Activated CD4-positive, alpha-beta memory T cell treated with anti-CD3 and anti-CD28 coated beads, Interleukin-2, amount 10 ng/mL, durations not matched to agents 7 days and 5 days (primary cell): ENCODE results near the gene CCNI. TPM values are rescaled to one million over a fixed set of nuclear protein-coding genes. Genes with fewer than 3 reads are reported as not detected.

Experiments
- CTCF ChIA-PET: fragments of 350-600 bp; sonication (Branson Sonifier 250); formaldehyde crosslinking; loops from one replicate; lab custom pipeline; 2021; ENCODE audit warnings: antibody characterized with exemption, inconsistent platforms; lab: Charles Lee
- POLR2A ChIA-PET: fragments of 350-600 bp; sonication (Branson Sonifier 250); formaldehyde crosslinking; loops from one replicate; lab custom pipeline; 2021; ENCODE audit warnings: antibody characterized with exemption; lab: Charles Lee
- DNase-seq: peaks from one replicate; pipeline ENCODE4 v3.0.0-alpha.2; 2020
- H3K27ac Mint-ChIP-seq: one replicate; pipeline ENCODE4 v1.8.0; 2021; ENCODE audit warnings: mild to moderate bottlenecking, mixed read lengths
- H3K27me3 Mint-ChIP-seq: one replicate; pipeline ENCODE4 v1.8.0; 2021; ENCODE audit warnings: mixed read lengths
- H3K36me3 Mint-ChIP-seq: one replicate; pipeline ENCODE4 v1.8.0; 2021; ENCODE audit warnings: low read depth, mixed read lengths
- H3K4me1 Mint-ChIP-seq: one replicate; pipeline ENCODE4 v1.8.0; 2021; ENCODE audit warnings: mixed read lengths
- H3K4me3 Mint-ChIP-seq: one replicate; pipeline ENCODE4 v1.8.0; 2021; ENCODE audit warnings: mild to moderate bottlenecking, mixed read lengths
- H3K9me3 Mint-ChIP-seq: one replicate; pipeline ENCODE4 v1.8.0; 2021; ENCODE audit warnings: mixed read lengths
- total RNA-seq, 2 experiments: library from RNA; stranded (reverse); gene quantifications; one replicate each; pipeline ENCODE4 v1.2.3, GENCODE V29; 2021

CCNI gene
- 100 to 1,000 TPM; 244 to 246 TPM for total RNA-seq

- no peaks in the 10 kb centered on the region for H3K9me3 Mint-ChIP-seq
- ChIA-PET POLR2A (interaction anchor here (0.9 to 6.2 kb wide), 20 partner anchors 9 to 127 kb away, joined by 3 to 79 read pairs (median 4); partner anchors contain the start of gene CCNG2), CTCF (interaction anchor here (1.2 to 1.5 kb wide), 2 partner anchors 19 to 78 kb away, joined by 3 to 13 read pairs; no protein-coding TSS in a partner anchor)
- H3K4me3 Mint-ChIP-seq = no peak within 1 kb of the TSS
- H3K27ac Mint-ChIP-seq = peak within 1 kb of the TSS; percentile 99
- DNase-seq = peak; percentile 94
- H3K4me1 Mint-ChIP-seq = peaks cover 40% of the 10 kb centered on the region
- H3K36me3 Mint-ChIP-seq = peaks cover 19% of the 10 kb centered on the region
- H3K27me3 Mint-ChIP-seq = peaks cover 3% of the 10 kb centered on the region
Measured at GRCh38 chr4:77075869-77076799, at the start of gene CCNI. TSS of gene CCNI (minus strand) at chr4:77075989. CDS start at chr4:77066362, 9,627 bp downstream.

- CTCF ChIA-PET = no interaction called here
Measured at GRCh38 chr4:77124576-77124975, 48.8 kb upstream of the CCNI start.

GRCh38 chr4:77123411-77123810, 47.6 kb upstream of the CCNI start:
- no peak for DNase-seq
- H3K36me3 Mint-ChIP-seq = no peaks in the 10 kb centered on the region
- H3K4me1 Mint-ChIP-seq = peaks cover 8% of the 10 kb centered on the region
- POLR2A ChIA-PET = no interaction called here
- peaks cover 6% of the 10 kb centered on the region for H3K27me3 Mint-ChIP-seq
- no peak overlapping the region for H3K4me3 Mint-ChIP-seq
- no peak overlapping the region for H3K27ac Mint-ChIP-seq
- H3K9me3 Mint-ChIP-seq = no peaks in the 10 kb centered on the region
- CTCF ChIA-PET = interaction anchor here (1.1 kb wide), 1 partner anchor 9 kb away, joined by 3 read pairs; no protein-coding TSS in a partner anchor

More at GRCh38 chr4:77124576-77124975, 48.8 kb upstream of the CCNI start:
- Mint-ChIP-seq H3K4me1 (peaks cover 8% of the 10 kb centered on the region), H3K27ac (no peak overlapping the region), H3K36me3 (no peaks in the 10 kb centered on the region), H3K4me3 (no peak overlapping the region), H3K9me3 (peaks cover under 1% of the 10 kb centered on the region), H3K27me3 (peaks cover 6% of the 10 kb centered on the region)
- POLR2A ChIA-PET = no interaction called here
- no peak for DNase-seq

- H3K4me3 Mint-ChIP-seq = no peak overlapping the region
- H3K27ac Mint-ChIP-seq = no peak overlapping the region
- H3K36me3 Mint-ChIP-seq = no peaks in the 10 kb centered on the region
- ChIA-PET POLR2A (no interaction called here), CTCF (interaction anchor here (1.1 to 2.8 kb wide), 2 partner anchors 10 to 27 kb away, joined by 3 to 9 read pairs; no protein-coding TSS in a partner anchor)
- DNase-seq = no peak
- H3K9me3 Mint-ChIP-seq = no peaks in the 10 kb centered on the region
- H3K4me1 Mint-ChIP-seq = peaks cover 8% of the 10 kb centered on the region
- peaks cover 7% of the 10 kb centered on the region for H3K27me3 Mint-ChIP-seq
Measured at GRCh38 chr4:77122656-77123055, 46.9 kb upstream of the CCNI start.

- CTCF ChIA-PET = interaction anchor here (1.2 to 2.8 kb wide), 2 partner anchors 15 to 27 kb away, joined by 5 to 9 read pairs; no protein-coding TSS in a partner anchor
- peaks cover 13% of the 10 kb centered on the region for H3K27me3 Mint-ChIP-seq
- no peak overlapping the region for H3K4me3 Mint-ChIP-seq
- H3K4me1 Mint-ChIP-seq = peaks cover under 1% of the 10 kb centered on the region
- H3K36me3 Mint-ChIP-seq = no peaks in the 10 kb centered on the region
- no peak for DNase-seq
- POLR2A ChIA-PET = no interaction called here
- H3K9me3 Mint-ChIP-seq = no peaks in the 10 kb centered on the region
- H3K27ac Mint-ChIP-seq = no peak overlapping the region
Measured at GRCh38 chr4:77121736-77122240, 46.0 kb upstream of the CCNI start.

- peaks cover 13% of the 10 kb centered on the region for H3K27me3 Mint-ChIP-seq
- DNase-seq = no peak
- no peaks in the 10 kb centered on the region for H3K36me3 Mint-ChIP-seq
- POLR2A ChIA-PET = no interaction called here
- H3K27ac Mint-ChIP-seq = no peak overlapping the region
- H3K4me1 Mint-ChIP-seq = no peaks in the 10 kb centered on the region
- no peaks in the 10 kb centered on the region for H3K9me3 Mint-ChIP-seq
- CTCF ChIA-PET = interaction anchor here (1.2 to 2.8 kb wide), 2 partner anchors 16 to 26 kb away, joined by 5 to 9 read pairs; no protein-coding TSS in a partner anchor
- no peak overlapping the region for H3K4me3 Mint-ChIP-seq
Measured at GRCh38 chr4:77120886-77121508, 45.2 kb upstream of the CCNI start.

- H3K4me3 Mint-ChIP-seq = no peak overlapping the region
- H3K9me3 Mint-ChIP-seq = no peaks in the 10 kb centered on the region
- DNase-seq = no peak
- H3K27me3 Mint-ChIP-seq = peaks cover 11% of the 10 kb centered on the region
- CTCF ChIA-PET = no interaction called here
- no peak overlapping the region for H3K27ac Mint-ChIP-seq
- H3K36me3 Mint-ChIP-seq = no peaks in the 10 kb centered on the region
- POLR2A ChIA-PET = no interaction called here
- no peaks in the 10 kb centered on the region for H3K4me1 Mint-ChIP-seq
Measured at GRCh38 chr4:77117721-77118120, 41.9 kb upstream of the CCNI start.

- CTCF ChIA-PET = no interaction called here
- POLR2A ChIA-PET = no interaction called here
Measured at GRCh38 chr4:77113069-77113468, 37.3 kb upstream of the CCNI start.

GRCh38 chr4:77110730-77111129, 34.9 kb upstream of the CCNI start:
- Mint-ChIP-seq H3K4me1 (no peaks in the 10 kb centered on the region), H3K9me3 (no peaks in the 10 kb centered on the region), H3K27me3 (peaks cover 21% of the 10 kb centered on the region), H3K27ac (no peak overlapping the region), H3K36me3 (no peaks in the 10 kb centered on the region), H3K4me3 (no peak overlapping the region)
- POLR2A ChIA-PET = no interaction called here
- no peak for DNase-seq
- CTCF ChIA-PET = interaction anchor here (0.6 to 1.2 kb wide), 2 partner anchors 16 to 50 kb away, joined by 4 to 5 read pairs; no protein-coding TSS in a partner anchor

More at GRCh38 chr4:77113069-77113468, 37.3 kb upstream of the CCNI start:
- H3K27ac Mint-ChIP-seq = no peak overlapping the region
- H3K4me3 Mint-ChIP-seq = no peak overlapping the region
- no peaks in the 10 kb centered on the region for H3K36me3 Mint-ChIP-seq
- DNase-seq = no peak
- peaks cover 14% of the 10 kb centered on the region for H3K27me3 Mint-ChIP-seq
- H3K9me3 Mint-ChIP-seq = no peaks in the 10 kb centered on the region
- no peaks in the 10 kb centered on the region for H3K4me1 Mint-ChIP-seq

GRCh38 chr4:77104791-77105540, 29.2 kb upstream of the CCNI start:
- Mint-ChIP-seq H3K27me3 (peaks cover 21% of the 10 kb centered on the region), H3K4me1 (peaks cover 9% of the 10 kb centered on the region), H3K27ac (no peak overlapping the region), H3K36me3 (no peaks in the 10 kb centered on the region), H3K4me3 (no peak overlapping the region), H3K9me3 (no peaks in the 10 kb centered on the region)
- POLR2A ChIA-PET = no interaction called here
- DNase-seq = no peak
- CTCF ChIA-PET = interaction anchor here (1.0 to 3.4 kb wide), 2 partner anchors 9 to 99 kb away, joined by 4 to 19 read pairs; no protein-coding TSS in a partner anchor

- Mint-ChIP-seq H3K36me3 (no peaks in the 10 kb centered on the region), H3K9me3 (no peaks in the 10 kb centered on the region), H3K4me1 (peaks cover 10% of the 10 kb centered on the region), H3K27ac (no peak overlapping the region), H3K27me3 (peaks cover 21% of the 10 kb centered on the region), H3K4me3 (no peak overlapping the region)
- DNase-seq = no peak
- CTCF ChIA-PET = interaction anchor here (1.0 to 3.4 kb wide), 2 partner anchors 9 to 99 kb away, joined by 4 to 19 read pairs; no protein-coding TSS in a partner anchor
- POLR2A ChIA-PET = no interaction called here
Measured at GRCh38 chr4:77104388-77104787, 28.6 kb upstream of the CCNI start.

- H3K27me3 Mint-ChIP-seq = peaks cover 2% of the 10 kb centered on the region
- ChIA-PET POLR2A (interaction anchor here (0.9 to 1.1 kb wide), 4 partner anchors 24 to 102 kb away, joined by 3 read pairs; no protein-coding TSS in a partner anchor), CTCF (interaction anchor here (1.0 to 9.4 kb wide), 2 partner anchors 12 to 101 kb away, joined by 3 to 187 read pairs; no protein-coding TSS in a partner anchor)
- H3K36me3 Mint-ChIP-seq = no peaks in the 10 kb centered on the region
- no peaks in the 10 kb centered on the region for H3K9me3 Mint-ChIP-seq
- no peak for DNase-seq
- no peak overlapping the region for H3K4me3 Mint-ChIP-seq
- H3K4me1 Mint-ChIP-seq = peaks cover 13% of the 10 kb centered on the region
- no peak overlapping the region for H3K27ac Mint-ChIP-seq
Measured at GRCh38 chr4:77100234-77100633, 24.4 kb upstream of the CCNI start.
